T-cell (primary cell): ENCODE data around the gene AKAIN1. TPM values are rescaled to one million over a fixed set of nuclear protein-coding genes. Genes with fewer than 3 reads are reported as not detected.

Source experiments
- ATAC-seq, 4 experiments: fragments of 200-7000 bp in 3 of 4; fragments of 150-1000 bp in 1 of 4; cut with Tn5 transposase; replicated peaks in 1 of 4; 1 replicate in 3 of 4; 2 replicates in 1 of 4; pipeline ENCODE4 v1.10.0; 2021; ENCODE audit warnings: moderate library complexity in 3 of 4, mild to moderate bottlenecking in 2 of 4, moderate number of reproducible peaks in 1 of 4
- CTCF ChIA-PET, 2 donors: fragments of 300-600 bp; sonication (Branson Sonifier 250); formaldehyde crosslinking; loops; one replicate each; lab custom pipeline; 2022; ENCODE audit warnings: antibody characterized with exemption in 2 of 2; lab: Charles Lee
- POLR2A ChIA-PET, 2 donors: fragments of 300-600 bp; sonication (Branson Sonifier 250); formaldehyde crosslinking; loops; one replicate each; lab custom pipeline; 2022; ENCODE audit warnings: antibody characterized with exemption in 2 of 2; lab: Charles Lee
- DNase-seq, 35 experiments: peaks; one replicate each; pipeline versions ENCODE4 v3.0.0 to v3.0.0-alpha.2; 2013 to 2023
- H3K27ac ChIP-seq: one replicate; pipeline ENCODE4 v1.5.1; 2013; ENCODE audit warnings: low read length
- H3K27me3 ChIP-seq, 2 experiments: replicated peaks in 1 of 2; 1 replicate in 1 of 2; 2 replicates in 1 of 2; pipeline versions ENCODE4 v1.6.1 to v1.7.0; 2013; ENCODE audit warnings: low read length in 1 of 2, mixed read lengths in 1 of 2; ENCODE audit not compliant: control insufficient read depth in 2 of 2, insufficient read depth in 2 of 2; ENCODE audit errors: extremely low read depth in 1 of 2
- H3K36me3 ChIP-seq, 2 donors: 1 replicate in 1 of 2; 2 replicates in 1 of 2; pipeline versions ENCODE4 v1.6.1 to v1.7.0; 2013; ENCODE audit warnings: low read length in 1 of 2; ENCODE audit not compliant: control insufficient read depth in 2 of 2, insufficient read depth in 1 of 2; ENCODE audit errors: extremely low read depth in 1 of 2
- H3K4me1 ChIP-seq, 2 experiments: 1 replicate in 1 of 2; 2 replicates in 1 of 2; pipeline versions ENCODE4 v1.6.1 to v1.7.0; 2013; ENCODE audit warnings: low read length in 2 of 2, mixed read lengths in 1 of 2; ENCODE audit not compliant: insufficient read depth in 2 of 2, control insufficient read depth in 1 of 2; ENCODE audit errors: extremely low read depth in 1 of 2
- H3K4me3 ChIP-seq, 2 donors: 1 replicate in 1 of 2; 2 replicates in 1 of 2; pipeline versions ENCODE4 v1.5.1 to v1.7.0; 2013; ENCODE audit warnings: mild to moderate bottlenecking in 2 of 2, low read length in 1 of 2, moderate library complexity in 1 of 2; ENCODE audit not compliant: control insufficient read depth in 1 of 2; ENCODE audit errors: extremely low read depth in 1 of 2
- H3K9me3 ChIP-seq: 2 replicates; pipeline ENCODE4 v1.7.0; 2013
- H3K27ac Mint-ChIP-seq, 2 donors: one replicate each; pipeline ENCODE4 v1.8.0; 2020 to 2021; ENCODE audit warnings: mild to moderate bottlenecking in 2 of 2, mixed read lengths in 2 of 2
- H3K27me3 Mint-ChIP-seq, 2 donors: one replicate each; pipeline ENCODE4 v1.8.0; 2021 to 2022; ENCODE audit warnings: mixed read lengths in 2 of 2
- H3K36me3 Mint-ChIP-seq: one replicate; pipeline ENCODE4 v1.8.0; 2021; ENCODE audit warnings: mixed read lengths
- H3K4me1 Mint-ChIP-seq, 3 donors: one replicate each; pipeline ENCODE4 v1.8.0; 2020 to 2022; ENCODE audit warnings: mixed read lengths in 3 of 3, mild to moderate bottlenecking in 1 of 3
- H3K4me3 Mint-ChIP-seq, 3 donors: one replicate each; pipeline ENCODE4 v1.8.0; 2020 to 2022; ENCODE audit warnings: mild to moderate bottlenecking in 3 of 3, mixed read lengths in 3 of 3, moderate library complexity in 3 of 3
- H3K9me3 Mint-ChIP-seq, 3 donors: one replicate each; pipeline ENCODE4 v1.8.0; 2020 to 2022; ENCODE audit warnings: mixed read lengths in 3 of 3
- WGBS: methylation state at CpG from one replicate; pipeline ENCODE4 v1.1.5; 2013; ENCODE audit warnings: missing lambda C conversion rate; ENCODE audit not compliant: insufficient coverage; 5-methylcytosine and 5-hydroxymethylcytosine counted together
- total RNA-seq, 35 experiments: library from RNA in 6 of 35; stranded (reverse) in 6 of 35; fragments of 120-200 nt in 1 of 35; gene quantifications; one replicate each; pipeline versions ENCODE4 v1.2.1 to v1.2.4 and lab custom pipeline; 2013 to 2026

The AKAIN1 gene
- total RNA-seq, 5 donors from 2014 or later (not counting 1 experiment from before 2014, with no cell fraction given): not detected

DNA sequence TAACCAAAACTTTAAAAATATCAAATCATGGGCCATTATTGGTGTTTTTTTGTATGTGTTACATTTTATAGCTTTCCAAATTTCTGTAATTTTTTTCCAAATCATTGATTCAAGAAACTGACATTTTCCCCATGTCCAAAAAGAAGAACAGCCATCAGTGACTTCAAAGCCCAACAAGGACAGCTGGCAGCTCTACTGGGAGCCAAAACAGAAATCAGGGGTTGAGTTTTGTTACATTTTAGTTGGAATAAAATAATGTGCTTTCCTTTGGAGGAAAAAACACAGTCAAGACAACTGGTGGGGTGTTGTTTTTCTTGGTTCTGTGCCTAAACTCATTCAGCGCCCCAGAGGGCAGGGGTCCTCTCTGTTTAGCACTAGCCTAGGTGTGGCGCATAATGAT, 23.8 kb downstream of the AKAIN1 start:
- POLR2A ChIA-PET: interaction anchor here in 1 of 2 donors (0.5 kb wide), 1 partner anchor 214 kb away, joined by 3 read pairs; no protein-coding TSS in a partner anchor
- no peak for ATAC-seq
- peaks cover 7 to 10% (median 9%) of the 10 kb centered on the region in 3 donors for H3K9me3 Mint-ChIP-seq

GRCh38 chr18:5167831-5168230, 29.2 kb downstream of the AKAIN1 start:
- Mint-ChIP-seq H3K9me3 (peaks cover 7 to 10% (median 9%) of the 10 kb centered on the region in 3 donors), H3K4me1 (peaks cover 30 to 36% (median 34%) of the 10 kb centered on the region in 3 donors), H3K27ac (peak overlapping the region; percentile 79 to 88), H3K36me3 (no peaks in the 10 kb centered on the region), H3K27me3 (no peaks in the 10 kb centered on the region), H3K4me3 (peak overlapping the region in 1 of 3 donors; percentile 59)
- POLR2A ChIA-PET: no interaction called here
- Histone ChIP-seq H3K27ac (peak overlapping the region; percentile 19), H3K4me1 (peaks cover 3 to 30% of the 10 kb centered on the region in 2 experiments), H3K9me3 (no peaks in the 10 kb centered on the region), H3K27me3 (no peaks in the 10 kb centered on the region), H3K36me3 (no peaks in the 10 kb centered on the region), H3K4me3 (no peak overlapping the region)
- ATAC-seq (peak; percentile 72 to 94 (median 88)), DNase-seq (peak in 5 of 35 experiments; percentile 4 to 16 (median 9))
- WGBS: no CpG with 5 or more reads among the region's 2 CpGs
- CTCF ChIA-PET: interaction anchor here in 1 of 2 donors (0.5 to 1.0 kb wide), 2 partner anchors 8 to 127 kb away, joined by 4 read pairs; no protein-coding TSS in a partner anchor

More for the DNA sequence above, 23.8 kb downstream of the AKAIN1 start:
- Histone ChIP-seq H3K27ac (no peak overlapping the region), H3K4me3 (no peak overlapping the region), H3K4me1 (peaks cover 0 to 11% of the 10 kb centered on the region in 2 experiments), H3K9me3 (no peaks in the 10 kb centered on the region), H3K36me3 (no peaks in the 10 kb centered on the region), H3K27me3 (no peaks in the 10 kb centered on the region)
- Mint-ChIP-seq H3K27me3 (no peaks in the 10 kb centered on the region), H3K4me3 (no peak overlapping the region), H3K36me3 (no peaks in the 10 kb centered on the region), H3K4me1 (peaks cover 14 to 23% (median 15%) of the 10 kb centered on the region in 3 donors), H3K27ac (no peak overlapping the region)
- no CpG with 5 or more reads among the region's 2 CpGs for WGBS
- CTCF ChIA-PET: no interaction called here
- no peak for DNase-seq

- no peaks in the 10 kb centered on the region for H3K36me3 ChIP-seq
- no peaks in the 10 kb centered on the region for H3K27me3 ChIP-seq
- no peak overlapping the region for H3K27ac ChIP-seq
- no peak for ATAC-seq
- no peak overlapping the region for H3K4me3 ChIP-seq
- H3K9me3 Mint-ChIP-seq: peaks cover 7 to 8% (median 7%) of the 10 kb centered on the region in 3 donors
- CTCF ChIA-PET: no interaction called here
- no peak for DNase-seq
- peaks cover 33 to 39% (median 37%) of the 10 kb centered on the region in 3 donors for H3K4me1 Mint-ChIP-seq
- no peaks in the 10 kb centered on the region for H3K27me3 Mint-ChIP-seq
- H3K4me3 Mint-ChIP-seq: peak overlapping the region in 1 of 3 donors; percentile 59
- no CpG with 5 or more reads among the region's 2 CpGs for WGBS
- H3K4me1 ChIP-seq: peaks cover 3 to 31% of the 10 kb centered on the region in 2 experiments
- POLR2A ChIA-PET: no interaction called here
- peak overlapping the region; percentile 16 to 88 for H3K27ac Mint-ChIP-seq
- no peaks in the 10 kb centered on the region for H3K36me3 Mint-ChIP-seq
- no peaks in the 10 kb centered on the region for H3K9me3 ChIP-seq
Observed at GRCh38 chr18:5166606-5167280, 30.3 kb downstream of the AKAIN1 start.

- Mint-ChIP-seq H3K4me1 (peaks cover 41 to 53% (median 47%) of the 10 kb centered on the region in 3 donors), H3K27me3 (no peaks in the 10 kb centered on the region), H3K4me3 (no peak overlapping the region), H3K36me3 (no peaks in the 10 kb centered on the region), H3K9me3 (no peaks in the 10 kb centered on the region), H3K27ac (no peak overlapping the region)
- ChIA-PET CTCF (no interaction called here), POLR2A (no interaction called here)
- ATAC-seq (no peak), DNase-seq (no peak)
- H3K27me3 ChIP-seq: no peaks in the 10 kb centered on the region
- no peaks in the 10 kb centered on the region for H3K9me3 ChIP-seq
- H3K4me3 ChIP-seq: no peak overlapping the region
- H3K27ac ChIP-seq: no peak overlapping the region
- peaks cover 3 to 46% of the 10 kb centered on the region in 2 experiments for H3K4me1 ChIP-seq
- no CpG with 5 or more reads among the region's 2 CpGs for WGBS
- no peaks in the 10 kb centered on the region for H3K36me3 ChIP-seq
Observed at GRCh38 chr18:5164903-5165302, 32.2 kb downstream of the AKAIN1 start.

- Mint-ChIP-seq H3K27ac (no peak overlapping the region), H3K4me1 (peaks cover 47 to 60% (median 52%) of the 10 kb centered on the region in 3 donors), H3K9me3 (no peaks in the 10 kb centered on the region), H3K27me3 (no peaks in the 10 kb centered on the region), H3K4me3 (no peak overlapping the region), H3K36me3 (no peaks in the 10 kb centered on the region)
- Histone ChIP-seq H3K27me3 (no peaks in the 10 kb centered on the region), H3K36me3 (no peaks in the 10 kb centered on the region), H3K4me1 (peaks cover 15 to 47% of the 10 kb centered on the region in 2 experiments), H3K9me3 (no peaks in the 10 kb centered on the region), H3K4me3 (no peak overlapping the region), H3K27ac (no peak overlapping the region)
- ATAC-seq (no peak), DNase-seq (no peak)
- CTCF ChIA-PET: no interaction called here
- POLR2A ChIA-PET: no interaction called here
Observed at GRCh38 chr18:5162111-5162510, 34.9 kb downstream of the AKAIN1 start.

GRCh38 chr18:5159080-5159479, 38.0 kb downstream of the AKAIN1 start:
- no CpG with 5 or more reads among the region's 3 CpGs for WGBS
- Mint-ChIP-seq H3K27ac (peak overlapping the region; percentile 93 to 96), H3K4me3 (peak overlapping the region; percentile 39 to 55 (median 50)), H3K9me3 (no peaks in the 10 kb centered on the region), H3K27me3 (no peaks in the 10 kb centered on the region), H3K4me1 (peaks cover 39 to 43% (median 42%) of the 10 kb centered on the region in 3 donors), H3K36me3 (no peaks in the 10 kb centered on the region)
- DNase-seq (peak in 27 of 35 experiments; percentile 4 to 59 (median 19)), ATAC-seq (peak; percentile 83 to 95 (median 91))
- Histone ChIP-seq H3K27ac (peak overlapping the region; percentile 45), H3K36me3 (no peaks in the 10 kb centered on the region), H3K27me3 (peaks cover 0 to 3% of the 10 kb centered on the region in 2 experiments), H3K4me3 (no peak overlapping the region), H3K9me3 (no peaks in the 10 kb centered on the region), H3K4me1 (peaks cover 15 to 36% of the 10 kb centered on the region in 2 experiments)
- ChIA-PET CTCF (interaction anchor here in 1 of 2 donors (0.6 to 1.2 kb wide), 3 partner anchors 9 to 78 kb away, joined by 4 to 5 read pairs (median 4); no protein-coding TSS in a partner anchor), POLR2A (interaction anchor here (0.6 to 1.2 kb wide), 3 partner anchors 30 to 82 kb away, joined by 3 read pairs; no protein-coding TSS in a partner anchor)
